SU-DHL-6 (cell line): Measurements from ENCODE around the gene MYO18A.
A peak's percentile ranks its signal among the peaks of the same experiment; 100 is the strongest.

ENCODE experiments used
- H2AFZ ChIP-seq: fragments of 200-600 bp; sonication (generic); 2 replicates; pipeline ENCODE4 v1.6.1; 2014; ENCODE audit warnings: low read depth, mild to moderate bottlenecking, moderate library complexity, mixed read lengths, antibody characterized with exemption, low read length; ENCODE audit not compliant: severe bottlenecking
- H3F3A ChIP-seq: fragments of 200-600 bp; shearing (Covaris generic); 2 replicates; pipeline ENCODE4 v1.6.0; 2016; ENCODE audit warnings: antibody characterized with exemption, mild to moderate bottlenecking; ENCODE audit not compliant: insufficient read depth
- H3K27ac ChIP-seq: fragments of 200-600 bp; sonication (generic); 2 replicates; pipeline ENCODE4 v1.5.1; 2016; ENCODE audit warnings: low read depth, mild to moderate bottlenecking, low read length, moderate library complexity, mixed read lengths
- H3K27me3 ChIP-seq: fragments of 200-600 bp; sonication (generic), shearing (Covaris generic); 2 replicates; pipeline ENCODE4 v1.6.0; 2014; ENCODE audit warnings: mild to moderate bottlenecking, low read length
- H3K36me3 ChIP-seq: fragments of 200-600 bp; sonication (generic); 2 replicates; pipeline ENCODE4 v1.6.1; 2014; ENCODE audit warnings: mild to moderate bottlenecking, low read length, mixed read lengths
- H3K4me2 ChIP-seq: fragments of 300-600, 200-600 bp; shearing (Covaris generic), sonication (generic); 2 replicates; pipeline ENCODE4 v1.6.0; 2014; ENCODE audit warnings: low read length, low read depth, mild to moderate bottlenecking; ENCODE audit not compliant: poor library complexity, severe bottlenecking
- H3K4me3 ChIP-seq: fragments of 200-600 bp; sonication (generic); 2 replicates; pipeline ENCODE4 v1.5.1; 2014; ENCODE audit warnings: antibody characterized with exemption, low read length, mild to moderate bottlenecking, mixed read lengths; ENCODE audit not compliant: insufficient read depth, poor library complexity, severe bottlenecking
- H3K79me2 ChIP-seq: fragments of 200-600 bp; sonication (generic); 2 replicates; pipeline ENCODE4 v1.6.1; 2014; ENCODE audit warnings: mild to moderate bottlenecking, low read length, moderate library complexity; ENCODE audit not compliant: insufficient read depth
- H3K9ac ChIP-seq: fragments of 200-600 bp; sonication (generic); 2 replicates; pipeline ENCODE4 v1.7.0; 2014; ENCODE audit warnings: mild to moderate bottlenecking, low read length
- H3K9me2 ChIP-seq: fragments of 200-600 bp; sonication (generic); replicated peaks from 2 replicates; pipeline ENCODE4 v1.6.1; 2014; ENCODE audit warnings: low read length; ENCODE audit not compliant: insufficient read depth
- H3K9me3 ChIP-seq: fragments of 200-600 bp; sonication (generic); 2 replicates; pipeline ENCODE4 v1.6.1; 2014; ENCODE audit warnings: low read length, mixed read lengths; ENCODE audit not compliant: insufficient read depth
- H4K20me1 ChIP-seq: fragments of 200-600 bp; sonication (generic); 2 replicates; pipeline ENCODE4 v1.6.1; 2014; ENCODE audit warnings: low read depth, mild to moderate bottlenecking, antibody characterized with exemption, low read length, moderate library complexity, mixed read lengths
- EZH2phosphoT487 ChIP-seq: fragments of 200-600 bp; sonication (generic), shearing (Covaris generic); conservative IDR thresholded peaks from 2 replicates; pipeline ENCODE4 v1.6.1; 2018; ENCODE audit warnings: mild to moderate bottlenecking, antibody characterized with exemption, low read length, moderate library complexity, mixed read lengths
- TF ChIP-seq, protein P1 (sequence below): fragments of 200-600 bp; sonication (generic); IDR thresholded peaks from one replicate; pipeline ENCODE4 v1.5.1; 2017; ENCODE audit warnings: antibody characterized with exemption, mild to moderate bottlenecking, low read length, moderate library complexity; ENCODE audit not compliant: insufficient read depth, poor library complexity, severe bottlenecking

MYO18A gene

DNA sequence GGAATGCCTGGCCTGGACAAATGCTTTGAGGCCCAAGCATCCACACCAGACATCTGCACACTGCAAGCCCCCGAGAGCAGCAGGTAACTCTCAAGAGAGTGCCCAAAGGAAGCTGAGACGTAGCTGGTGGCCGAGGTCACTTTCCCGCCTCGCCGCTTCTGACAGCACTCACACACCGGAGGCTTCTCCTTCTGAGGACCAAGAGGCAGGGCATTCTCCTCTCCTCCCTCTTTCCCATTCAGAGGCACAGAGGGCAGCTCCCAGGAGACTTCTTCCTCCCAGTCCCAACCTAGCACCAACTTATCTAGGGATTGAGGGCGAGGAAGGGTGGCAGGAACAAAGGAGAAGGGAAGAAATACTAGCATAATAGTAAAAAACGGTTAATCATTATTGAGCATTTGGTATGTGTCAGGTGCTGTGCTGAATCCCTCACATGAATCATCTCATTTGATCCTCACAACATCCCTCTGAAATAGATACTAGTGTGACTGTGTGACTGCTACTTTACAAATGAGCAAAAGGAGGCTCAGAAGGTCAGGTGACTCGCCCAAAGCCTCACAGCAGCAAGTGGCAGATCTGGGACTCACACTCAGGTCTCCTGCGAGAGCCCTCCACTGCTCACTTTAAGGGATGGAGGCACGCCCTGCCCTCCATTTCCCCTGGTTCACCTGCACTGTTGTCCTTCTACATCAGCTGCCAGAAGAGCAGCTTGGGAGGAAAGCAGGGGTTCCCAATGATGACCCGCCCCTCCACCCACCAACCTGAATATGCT lies 41.8 kb downstream of the MYO18A start:
- Histone ChIP-seq H3K9me2 (no peaks in the 10 kb centered on the region), H3K4me2 (peak overlapping the region; percentile 78), H3K36me3 (no peaks in the 10 kb centered on the region), H3K9me3 (no peaks in the 10 kb centered on the region), H3K27me3 (no peaks in the 10 kb centered on the region), H3K79me2 (no peaks in the 10 kb centered on the region), H3K4me3 (peak overlapping the region; percentile 51), H3F3A (no peaks in the 10 kb centered on the region), H4K20me1 (no peaks in the 10 kb centered on the region), H3K27ac (peak overlapping the region; percentile 64), H2AFZ (peak overlapping the region; percentile 30), H3K9ac (peak overlapping the region; percentile 57)
- TF ChIP-seq, protein P1, sequence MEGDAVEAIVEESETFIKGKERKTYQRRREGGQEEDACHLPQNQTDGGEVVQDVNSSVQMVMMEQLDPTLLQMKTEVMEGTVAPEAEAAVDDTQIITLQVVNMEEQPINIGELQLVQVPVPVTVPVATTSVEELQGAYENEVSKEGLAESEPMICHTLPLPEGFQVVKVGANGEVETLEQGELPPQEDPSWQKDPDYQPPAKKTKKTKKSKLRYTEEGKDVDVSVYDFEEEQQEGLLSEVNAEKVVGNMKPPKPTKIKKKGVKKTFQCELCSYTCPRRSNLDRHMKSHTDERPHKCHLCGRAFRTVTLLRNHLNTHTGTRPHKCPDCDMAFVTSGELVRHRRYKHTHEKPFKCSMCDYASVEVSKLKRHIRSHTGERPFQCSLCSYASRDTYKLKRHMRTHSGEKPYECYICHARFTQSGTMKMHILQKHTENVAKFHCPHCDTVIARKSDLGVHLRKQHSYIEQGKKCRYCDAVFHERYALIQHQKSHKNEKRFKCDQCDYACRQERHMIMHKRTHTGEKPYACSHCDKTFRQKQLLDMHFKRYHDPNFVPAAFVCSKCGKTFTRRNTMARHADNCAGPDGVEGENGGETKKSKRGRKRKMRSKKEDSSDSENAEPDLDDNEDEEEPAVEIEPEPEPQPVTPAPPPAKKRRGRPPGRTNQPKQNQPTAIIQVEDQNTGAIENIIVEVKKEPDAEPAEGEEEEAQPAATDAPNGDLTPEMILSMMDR, result no peak
- TF ChIP-seq EZH2phosphoT487, result no peak

DNA sequence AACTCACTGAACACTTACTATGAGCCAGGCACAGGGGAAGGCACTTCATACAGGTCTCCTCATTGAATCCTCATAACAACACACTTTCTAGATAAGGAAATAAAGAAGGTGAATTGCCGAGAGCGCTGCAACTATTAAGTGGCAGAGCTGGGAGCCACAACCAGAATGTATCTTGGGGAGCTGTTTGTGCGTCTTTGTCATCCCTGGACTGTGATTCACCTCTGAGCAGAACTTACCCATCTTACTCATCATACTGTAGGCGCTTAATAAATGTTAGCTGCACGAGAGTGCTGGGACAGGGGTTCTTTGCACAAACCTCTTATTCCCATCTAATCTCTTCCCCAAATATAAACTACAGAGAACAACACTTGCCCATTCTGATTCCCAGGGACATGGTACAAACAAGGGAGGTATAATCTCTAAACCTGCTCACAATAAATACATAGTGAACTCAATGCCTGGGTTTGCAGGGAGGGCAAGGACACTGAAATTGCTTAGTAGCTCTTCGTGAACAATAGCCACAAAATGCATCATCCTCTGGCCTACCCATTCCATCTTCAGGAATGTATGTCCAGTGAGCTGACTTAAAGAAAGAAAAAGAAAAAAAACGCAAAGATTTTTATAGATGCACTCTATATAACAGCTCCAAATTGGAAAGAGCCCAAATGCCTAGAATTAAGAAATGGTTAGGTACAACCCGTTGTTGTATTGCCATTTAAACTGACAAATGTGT lies 43.0 kb downstream of the MYO18A start:
- no peaks in the 10 kb centered on the region for H3K79me2 ChIP-seq
- no peak overlapping the region for H2AFZ ChIP-seq
- H3K4me3 ChIP-seq, result no peak overlapping the region
- H3K4me2 ChIP-seq, result no peak overlapping the region
- no peaks in the 10 kb centered on the region for H3K36me3 ChIP-seq
- H3K27ac ChIP-seq, result no peak overlapping the region
- no peaks in the 10 kb centered on the region for H3K27me3 ChIP-seq
- no peaks in the 10 kb centered on the region for H4K20me1 ChIP-seq
- H3K9ac ChIP-seq, result no peak overlapping the region
- TF ChIP-seq, protein P1, result no peak
- no peak for TF ChIP-seq EZH2phosphoT487
- H3K9me2 ChIP-seq, result no peaks in the 10 kb centered on the region
- no peaks in the 10 kb centered on the region for H3K9me3 ChIP-seq
- H3F3A ChIP-seq, result no peaks in the 10 kb centered on the region

DNA sequence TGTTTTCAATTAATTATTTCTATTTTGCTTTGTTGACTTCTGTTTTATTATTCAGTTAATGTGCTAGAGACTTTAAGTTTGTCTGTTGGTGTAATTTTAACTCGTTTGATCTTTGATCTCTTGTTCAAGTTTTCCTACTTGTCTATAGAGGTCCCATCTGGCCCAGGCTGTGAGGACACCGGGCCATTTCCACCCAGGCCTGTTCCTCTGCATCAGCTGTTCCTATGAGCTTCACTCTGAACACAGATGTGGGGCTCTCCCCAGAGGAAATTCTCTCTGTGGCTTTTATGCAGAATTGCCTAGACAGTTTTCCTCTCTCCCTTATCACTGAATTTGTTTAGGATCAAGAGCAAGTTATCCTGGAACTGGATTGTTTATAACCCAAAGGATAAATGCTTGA lies 44.7 kb downstream of the MYO18A start:
- H3K27ac ChIP-seq, result no peak overlapping the region
- H3K9me3 ChIP-seq, result no peaks in the 10 kb centered on the region
- no peaks in the 10 kb centered on the region for H4K20me1 ChIP-seq
- H3K79me2 ChIP-seq, result no peaks in the 10 kb centered on the region
- no peaks in the 10 kb centered on the region for H3K9me2 ChIP-seq
- no peak overlapping the region for H3K4me2 ChIP-seq
- no peak overlapping the region for H3K9ac ChIP-seq
- H3K27me3 ChIP-seq, result no peaks in the 10 kb centered on the region
- no peak overlapping the region for H2AFZ ChIP-seq
- H3K36me3 ChIP-seq, result no peaks in the 10 kb centered on the region
- H3K4me3 ChIP-seq, result no peak overlapping the region
- TF ChIP-seq, protein P1, result no peak
- TF ChIP-seq EZH2phosphoT487, result no peak
- no peaks in the 10 kb centered on the region for H3F3A ChIP-seq
